K562 (cell line): Measurements from ENCODE around the gene JPH2.
"Not testable (repeated sequence)": the region's sequence is repeated elsewhere in the genome, so short reads cannot be mapped to it uniquely, and the experiment has no call there.

Source experiments
- ELK1 ChIP-seq: sonication (generic); formaldehyde crosslinking; IDR thresholded peaks from 2 replicates; pipeline ENCODE4 v1.8.1; 2022; ENCODE audit warnings: missing genetic modification reagents
- HOXB6 ChIP-seq: fragments of 250-450 bp; sonication (Bioruptor Pico); IDR thresholded peaks from 2 replicates; pipeline ENCODE4 v1.5.1; 2022; ENCODE audit warnings: mild to moderate bottlenecking, borderline replicate concordance
- LEF1 ChIP-seq: fragments of 450-650 bp; IDR thresholded peaks from 2 replicates; pipeline ENCODE4 v1.6.1; 2016; ENCODE audit warnings: mild to moderate bottlenecking
- POLR2A ChIP-seq: fragments of 450-650 bp; conservative IDR thresholded peaks from 2 replicates; pipeline ENCODE4 v1.6.1; 2016
- SIRT6 ChIP-seq: IDR thresholded peaks from one replicate; pipeline ENCODE4 v1.6.1; 2012; ENCODE audit warnings: low read depth, mild to moderate bottlenecking, control low read depth, inconsistent platforms, low read length, moderate library complexity

DNA sequence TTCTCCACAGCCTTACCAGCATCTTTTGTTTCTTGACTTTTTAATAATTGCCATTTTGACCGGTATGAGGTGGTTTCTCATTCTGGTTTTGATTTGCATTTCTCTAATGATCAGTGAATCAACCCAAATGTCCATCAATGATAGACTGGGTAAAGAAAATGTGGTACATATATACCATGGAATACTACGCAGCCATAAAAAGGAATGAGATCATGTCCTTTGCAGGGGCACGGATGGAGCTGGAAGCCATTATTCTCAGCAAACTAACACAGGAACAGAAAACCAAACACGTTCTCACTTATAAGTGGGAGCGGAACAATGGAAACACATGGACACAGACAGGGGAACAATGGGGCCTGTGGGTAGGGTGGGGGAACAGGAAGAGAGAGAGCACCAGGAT lies 4.7 kb upstream of the JPH2 start:
- not testable (repeated sequence) for TF ChIP-seq HOXB6 (CRISPR knock-in tag); ELK1 (CRISPR knock-in tag); SIRT6; LEF1; POLR2A
